HG03097 (cell line): ENCODE results near the gene PLEKHA6.

Experiments
- ATAC-seq: cut with Tn5 transposase; IDR thresholded peaks from one replicate; pipeline ENCODE4 v1.9.1; 2021; ENCODE audit not compliant: unreplicated experiment, low FRiP score

PLEKHA6 gene

DNA sequence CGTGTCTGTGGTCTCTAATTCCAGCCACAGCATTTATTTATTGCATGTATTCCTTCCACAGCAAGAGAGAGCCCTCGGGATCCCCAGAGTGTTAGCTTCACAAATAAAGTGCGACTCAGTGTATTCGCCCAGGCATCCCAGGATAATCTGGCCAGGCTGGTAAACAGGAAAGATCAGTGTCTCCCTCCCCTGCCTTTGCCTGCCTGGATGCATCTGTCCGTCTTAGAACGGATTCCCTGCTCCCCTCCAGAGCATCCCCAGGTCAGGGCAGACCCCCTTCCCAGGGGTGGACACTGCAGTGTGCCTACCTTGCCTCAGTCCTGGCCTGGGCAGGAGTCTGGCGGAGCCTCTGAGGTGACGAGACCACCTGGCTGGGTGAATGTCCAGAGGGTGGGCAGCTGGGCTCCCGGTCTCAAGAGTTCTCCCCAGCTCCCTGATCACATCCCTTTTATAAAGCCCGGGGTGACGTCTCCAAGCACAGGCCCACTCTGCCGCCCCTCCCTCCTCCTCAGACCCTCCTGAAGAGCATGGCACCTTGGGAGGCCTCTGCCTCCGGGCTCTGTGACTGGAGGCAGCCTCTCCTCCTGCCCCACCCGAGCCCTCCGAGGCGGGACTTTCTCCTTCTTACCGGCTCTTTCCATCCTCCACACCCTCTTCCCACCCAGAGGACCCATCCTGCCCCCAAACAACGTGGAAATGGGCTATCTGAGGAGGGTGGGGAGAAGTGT, 163.5 kb downstream of the PLEKHA6 start, which contains the start of gene KISS1:
KISS1 (minus strand) TSS at position 424 of the 728 bp plus-strand sequence. CDS start 3,615 bp downstream, outside the sequence.
- no peak for ATAC-seq

DNA sequence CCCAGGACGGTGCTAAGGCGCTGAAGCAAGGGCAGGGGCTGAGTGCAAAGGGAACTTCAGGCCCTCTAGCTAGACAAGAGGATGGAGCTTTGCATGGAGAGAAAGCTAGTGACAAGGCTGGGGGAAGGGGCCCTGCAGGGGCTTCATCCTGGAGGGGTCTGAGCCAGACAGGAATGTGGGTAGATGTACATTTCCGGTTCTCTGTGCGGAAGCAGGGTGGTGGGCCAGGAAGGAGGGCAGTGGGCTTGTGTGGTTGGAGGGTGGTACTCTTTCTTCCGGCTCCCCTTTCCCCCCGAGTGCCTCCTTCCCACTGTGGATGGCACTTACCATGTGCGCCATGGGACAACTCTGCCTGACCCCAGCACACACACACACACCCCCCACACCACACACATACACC, 165.0 kb downstream of the PLEKHA6 start:
- ATAC-seq: no peak

DNA sequence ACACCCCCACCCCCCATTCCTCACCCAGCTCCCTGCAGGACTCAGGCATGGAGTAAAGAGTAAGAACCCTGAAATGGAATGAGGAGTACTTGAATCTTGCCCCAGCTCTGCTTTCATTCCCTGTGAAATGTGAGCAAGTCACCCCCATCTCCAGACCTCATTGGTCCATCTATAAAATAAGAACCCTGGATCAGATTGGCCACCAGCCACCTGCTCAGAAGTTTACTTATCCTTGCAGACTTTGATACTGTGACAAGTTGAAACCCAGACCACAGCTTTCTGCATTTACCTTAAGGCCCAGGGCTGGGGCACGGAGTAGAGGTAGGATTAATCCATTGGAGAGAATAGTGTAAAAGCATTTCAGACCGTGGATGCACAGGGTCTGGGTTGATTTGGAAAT, 165.6 kb downstream of the PLEKHA6 start:
- ATAC-seq: no peak

DNA sequence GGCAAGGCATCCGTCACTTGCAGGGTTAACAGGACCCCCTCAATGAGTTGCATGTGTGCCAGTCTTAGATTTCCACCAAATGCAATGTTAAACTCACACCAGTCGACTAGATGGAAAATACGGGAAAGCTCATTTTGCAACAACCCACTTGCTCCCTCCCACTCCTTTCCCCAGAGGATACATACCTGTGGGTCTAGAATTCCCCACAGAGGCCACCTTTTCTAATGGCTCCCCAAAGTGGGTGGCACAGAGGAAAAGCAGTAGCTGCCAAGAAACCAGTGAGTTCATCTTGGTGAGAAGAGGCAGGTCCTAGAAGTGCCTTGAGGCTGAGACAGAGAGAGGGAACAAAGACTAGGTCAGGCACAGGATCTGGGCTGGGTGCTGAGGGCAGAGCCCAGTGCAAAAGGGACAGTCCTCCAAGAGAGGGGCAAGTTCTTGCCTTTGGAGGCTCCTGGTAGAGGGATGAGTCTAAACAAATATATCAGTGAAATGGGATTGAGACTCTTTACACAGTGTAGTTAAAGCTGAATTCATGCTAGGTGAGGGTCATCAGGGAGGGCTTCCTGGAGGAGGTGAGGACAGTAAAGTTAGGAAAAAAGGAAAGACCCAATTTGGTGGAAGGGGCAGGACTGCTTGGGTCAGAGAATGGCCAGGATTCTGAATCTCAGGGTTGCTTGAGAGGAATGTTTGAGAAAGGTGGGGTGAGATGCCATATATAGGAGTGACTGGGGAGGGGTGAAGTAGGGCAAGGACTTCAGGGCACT, 167.0 kb downstream of the PLEKHA6 start:
- no peak for ATAC-seq

DNA sequence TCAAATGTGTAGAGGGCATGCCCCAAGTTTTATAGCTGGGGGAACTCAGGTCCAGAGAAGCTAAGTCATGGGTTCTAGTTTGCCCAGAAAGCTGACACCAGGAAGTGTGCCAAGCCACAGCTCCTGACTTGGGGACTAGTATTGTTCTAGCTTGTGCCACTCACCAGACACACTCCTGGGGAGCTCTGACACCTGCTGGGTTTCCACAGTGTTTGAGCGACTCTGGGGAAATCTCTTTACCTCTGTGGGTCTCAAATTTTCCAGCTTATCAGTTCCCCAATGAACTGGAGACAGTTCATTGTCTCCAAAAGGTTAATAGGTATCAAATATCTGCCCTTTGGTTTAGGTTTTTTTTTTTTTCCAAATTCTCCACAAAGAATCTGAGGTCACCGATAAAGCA, 167.7 kb downstream of the PLEKHA6 start:
- ATAC-seq: no peak

DNA sequence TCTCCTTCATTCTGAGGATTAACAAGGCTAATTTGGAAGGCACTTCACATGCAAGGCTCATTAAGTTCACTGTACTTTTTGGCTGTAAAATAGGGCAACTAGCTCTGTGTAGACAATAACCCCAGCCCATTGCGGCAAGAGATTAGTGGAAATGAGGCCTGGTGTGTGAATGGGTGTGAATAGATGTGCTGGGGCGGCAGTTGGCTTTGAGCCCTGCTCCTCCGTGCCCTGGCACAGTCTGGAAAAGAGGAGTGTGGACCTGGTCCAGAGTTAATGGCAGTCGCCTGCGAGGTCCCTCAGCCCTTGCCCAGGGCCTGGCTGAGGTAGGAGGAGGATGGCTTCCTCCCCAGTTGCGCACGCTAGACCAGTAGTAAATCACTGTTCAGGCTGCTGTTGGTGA, 168.3 kb downstream of the PLEKHA6 start:
- ATAC-seq: no peak

DNA sequence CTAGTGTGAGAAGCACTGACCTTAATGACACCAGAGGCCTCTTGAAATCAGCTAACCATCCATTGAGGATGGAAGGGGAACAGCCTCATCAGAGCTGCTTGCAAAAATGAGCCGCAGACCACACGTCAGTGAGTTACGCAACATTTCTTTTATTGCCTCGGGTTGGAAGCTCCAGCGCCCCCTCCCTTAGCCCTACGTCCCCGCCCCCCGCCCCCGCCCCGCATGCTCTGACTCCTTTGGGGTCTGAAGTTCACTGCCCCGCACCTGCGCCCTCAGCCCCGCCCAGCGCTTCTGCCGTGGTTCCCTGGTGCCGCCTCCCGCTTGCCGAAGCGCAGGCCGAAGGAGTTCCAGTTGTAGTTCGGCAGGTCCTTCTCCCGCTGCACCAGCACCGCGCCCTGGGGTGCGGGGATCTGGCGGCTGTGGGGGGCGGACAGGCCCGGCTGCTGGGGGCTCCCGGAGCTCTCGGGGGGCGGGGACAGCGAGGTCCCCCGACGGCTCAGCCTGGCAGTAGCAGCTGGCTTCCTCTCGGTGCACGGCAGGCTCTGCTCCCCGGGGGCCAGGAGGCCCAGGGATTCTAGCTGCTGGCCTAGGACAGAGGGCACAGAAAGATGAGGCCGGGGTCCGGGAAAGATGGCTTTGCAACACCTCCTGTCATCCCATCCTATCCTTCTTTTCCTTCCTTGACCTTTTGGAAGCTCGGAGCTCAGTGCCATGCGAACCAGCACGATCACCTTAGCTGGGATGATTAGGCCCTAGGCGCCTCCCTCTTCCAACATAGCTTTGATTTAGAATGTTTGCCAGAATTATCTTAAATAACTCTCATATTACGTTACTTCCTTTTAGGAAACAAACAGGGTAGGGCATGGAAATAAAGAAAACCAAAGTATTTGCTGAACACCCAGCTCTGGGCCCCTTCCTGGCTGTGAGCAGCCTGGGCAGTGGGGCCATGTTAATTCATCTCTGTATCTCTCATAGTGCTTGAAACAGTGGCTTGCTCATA, 169.2 kb downstream of the PLEKHA6 start:
- ATAC-seq: no peak

DNA sequence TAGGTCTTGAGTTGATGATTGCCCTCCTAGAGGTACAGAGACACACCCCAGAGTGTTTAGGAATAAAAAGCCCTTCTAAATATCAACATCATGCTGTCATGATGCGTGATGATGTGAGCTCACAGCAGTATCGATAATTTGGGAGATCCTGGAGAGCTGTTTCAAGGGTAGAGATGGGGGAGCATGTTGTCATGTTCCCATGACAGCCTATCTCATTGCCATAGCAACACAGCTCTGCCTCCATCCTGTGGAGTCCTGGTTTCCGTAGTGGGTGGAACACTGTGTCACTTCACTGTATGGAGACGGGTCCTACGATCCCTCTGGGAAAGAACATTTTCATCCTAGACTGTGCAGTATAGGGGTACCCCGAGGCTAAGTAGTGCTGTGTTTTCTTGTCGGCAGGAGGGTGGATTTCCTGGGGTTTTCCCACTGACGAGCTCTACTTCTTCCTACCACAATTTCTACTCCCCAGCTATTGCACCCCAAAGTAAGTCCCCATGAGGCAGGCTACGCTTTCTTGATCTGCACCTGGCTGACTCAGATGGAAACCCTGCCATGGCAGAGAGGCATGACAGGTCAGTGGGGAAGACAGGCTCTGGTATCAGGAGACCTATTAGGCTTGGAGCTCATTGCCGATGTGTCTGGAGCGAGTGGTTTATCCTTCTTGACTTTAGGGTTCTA, 170.6 kb downstream of the PLEKHA6 start:
- no peak for ATAC-seq

DNA sequence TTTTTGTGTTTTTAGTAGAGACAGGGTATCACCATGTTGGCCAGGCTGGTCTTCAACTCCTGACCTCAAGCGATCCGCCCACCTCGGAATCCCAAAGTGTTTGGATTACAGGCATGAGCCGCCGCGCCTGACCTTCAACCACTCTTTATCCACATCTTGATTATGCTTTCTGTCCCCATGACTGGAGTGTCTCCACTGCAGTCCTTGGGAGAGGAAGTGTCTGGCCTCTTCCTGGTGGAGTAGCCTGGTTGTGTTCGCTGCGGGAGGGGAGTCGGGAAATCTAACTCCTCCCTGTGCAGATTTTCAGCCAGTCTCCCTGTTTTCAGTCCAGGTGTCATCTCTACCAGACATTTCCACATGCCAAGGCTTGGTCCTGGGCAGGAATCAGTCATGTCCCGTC, 173.1 kb downstream of the PLEKHA6 start:
- no peak for ATAC-seq

DNA sequence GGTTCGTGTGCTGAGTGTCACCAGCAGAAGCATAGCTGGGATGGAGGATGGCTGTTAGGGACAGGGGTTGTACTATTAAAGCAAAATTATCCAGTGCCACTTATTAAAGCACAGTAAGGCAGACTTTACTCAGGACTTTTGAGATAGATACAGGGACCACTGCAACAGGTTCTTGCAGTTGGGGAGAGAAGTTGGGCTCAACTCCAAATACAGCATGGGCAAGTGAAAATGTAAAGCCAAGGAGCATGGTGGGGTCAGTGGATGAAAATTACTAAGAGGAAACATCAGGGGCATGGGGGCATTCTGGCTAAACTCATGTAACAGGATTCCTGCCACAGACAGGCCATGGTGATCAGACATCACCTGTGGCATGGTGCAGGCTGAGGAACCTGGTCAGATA, 178.6 kb downstream of the PLEKHA6 start:
- ATAC-seq: no peak

DNA sequence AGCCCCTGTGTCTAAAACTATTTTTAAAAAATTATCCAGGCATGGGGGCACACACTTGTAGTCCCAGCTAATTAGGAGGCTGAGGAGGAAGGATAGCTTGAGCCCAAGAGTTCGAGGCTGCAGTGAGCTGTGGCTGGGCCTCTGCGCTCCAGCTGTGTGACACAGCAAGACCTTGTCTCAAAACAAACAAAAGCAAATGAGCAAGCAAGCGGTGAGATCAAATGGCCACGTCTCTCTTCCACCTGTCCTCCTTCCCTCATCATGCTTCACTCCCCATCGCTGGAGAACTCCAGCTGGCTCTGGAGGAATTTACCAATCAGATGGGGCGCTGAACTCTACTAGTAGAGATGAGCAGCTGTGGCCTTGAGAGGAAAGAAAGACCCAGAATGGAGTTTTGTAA, 179.6 kb downstream of the PLEKHA6 start:
- ATAC-seq: no peak

DNA sequence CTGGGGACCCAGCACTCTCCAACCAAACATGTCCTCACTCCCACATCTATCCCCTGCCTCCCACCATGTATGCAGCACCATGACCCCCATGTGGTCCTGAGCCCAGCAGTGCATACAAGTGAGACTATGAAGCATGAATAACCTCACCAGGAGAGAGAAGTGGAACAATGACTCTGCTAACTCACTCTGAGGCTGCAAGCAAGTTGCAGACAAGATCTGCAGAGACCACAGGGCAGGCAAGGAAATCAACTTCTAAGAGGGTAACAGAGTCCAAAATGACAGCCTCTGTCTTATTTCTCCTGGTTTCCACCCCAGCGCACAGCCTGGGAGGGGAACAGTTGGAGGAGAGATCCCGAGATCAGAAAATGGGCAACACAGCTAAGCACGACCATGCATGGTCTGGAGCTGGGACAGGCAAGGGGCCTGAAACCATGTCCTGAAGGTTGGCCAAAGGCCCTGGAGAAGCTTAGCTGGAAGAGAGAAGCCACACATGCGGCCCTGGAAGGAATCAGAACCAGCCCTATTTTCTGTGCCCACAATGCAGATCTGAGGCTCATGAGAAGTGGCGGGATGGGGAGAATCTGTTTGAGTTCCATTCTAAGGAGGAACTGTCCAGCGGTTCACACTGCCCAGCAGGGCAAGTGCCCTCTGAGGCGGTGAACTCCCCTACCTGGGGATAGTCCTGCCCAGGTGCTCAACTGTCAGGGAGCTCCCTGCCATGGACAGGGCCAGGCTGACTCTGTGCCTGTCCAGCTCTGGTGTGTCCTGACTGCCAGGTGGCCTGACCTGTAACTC, 181.0 kb downstream of the PLEKHA6 start:
- no peak for ATAC-seq

DNA sequence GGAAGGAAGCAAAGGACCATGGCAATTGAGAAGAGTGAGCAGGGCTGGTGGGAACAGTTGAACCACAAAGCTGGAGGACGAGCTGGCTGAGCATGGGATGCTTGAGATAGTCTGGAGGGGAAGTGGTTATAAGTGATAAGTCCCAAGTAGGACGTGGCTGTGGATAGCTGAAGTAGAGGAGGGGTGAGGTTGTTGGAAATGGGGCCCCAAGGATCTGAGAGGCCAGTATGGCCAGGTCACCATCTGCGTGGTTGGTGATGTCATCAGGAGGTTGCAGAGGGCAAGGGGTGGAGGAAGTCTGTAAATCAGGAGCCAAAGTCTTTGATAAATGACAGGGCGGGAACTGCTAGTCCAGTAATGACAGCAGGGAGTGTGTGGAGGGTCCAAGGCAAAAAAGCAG, 182.6 kb downstream of the PLEKHA6 start:
- ATAC-seq: no peak

DNA sequence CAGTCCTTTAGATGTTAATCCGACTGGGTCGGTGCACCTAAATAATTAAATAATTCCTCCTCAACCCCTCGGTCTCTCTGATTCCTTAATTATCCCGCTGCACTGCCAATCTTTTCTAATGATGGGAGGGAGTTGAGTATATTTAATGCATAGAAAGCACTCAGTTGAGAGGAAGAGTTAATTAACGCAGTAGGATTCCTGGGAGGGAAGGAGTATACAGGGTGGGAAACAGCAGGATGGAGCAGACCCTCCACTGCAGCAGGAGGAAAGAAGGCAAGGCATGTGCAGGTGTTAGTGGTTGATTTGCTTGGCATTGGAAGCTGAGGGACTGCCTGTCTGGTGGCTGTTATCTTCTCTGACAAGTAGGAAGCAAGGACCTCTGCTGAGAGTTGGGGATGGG, 183.7 kb downstream of the PLEKHA6 start:
- no peak for ATAC-seq

DNA sequence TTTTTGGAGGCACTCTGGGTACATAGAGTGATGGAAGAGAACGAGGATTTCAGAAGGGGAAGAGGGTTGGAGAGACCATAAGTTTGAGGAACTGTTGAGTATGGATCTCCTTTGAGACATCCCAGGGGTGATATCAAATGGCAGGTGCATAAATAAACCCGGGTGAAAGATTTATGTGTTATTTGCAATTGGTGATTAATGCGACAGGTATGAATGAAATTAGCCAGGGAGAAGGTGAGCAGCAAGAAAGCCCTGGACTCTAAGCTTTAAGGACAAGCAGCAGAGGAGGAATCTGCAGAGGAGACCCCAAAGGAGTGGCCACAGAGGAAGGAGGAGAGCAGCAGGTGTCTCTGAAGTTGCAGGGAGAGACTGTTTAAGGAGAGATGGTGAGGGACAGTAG, 184.8 kb downstream of the PLEKHA6 start:
- ATAC-seq: no peak

DNA sequence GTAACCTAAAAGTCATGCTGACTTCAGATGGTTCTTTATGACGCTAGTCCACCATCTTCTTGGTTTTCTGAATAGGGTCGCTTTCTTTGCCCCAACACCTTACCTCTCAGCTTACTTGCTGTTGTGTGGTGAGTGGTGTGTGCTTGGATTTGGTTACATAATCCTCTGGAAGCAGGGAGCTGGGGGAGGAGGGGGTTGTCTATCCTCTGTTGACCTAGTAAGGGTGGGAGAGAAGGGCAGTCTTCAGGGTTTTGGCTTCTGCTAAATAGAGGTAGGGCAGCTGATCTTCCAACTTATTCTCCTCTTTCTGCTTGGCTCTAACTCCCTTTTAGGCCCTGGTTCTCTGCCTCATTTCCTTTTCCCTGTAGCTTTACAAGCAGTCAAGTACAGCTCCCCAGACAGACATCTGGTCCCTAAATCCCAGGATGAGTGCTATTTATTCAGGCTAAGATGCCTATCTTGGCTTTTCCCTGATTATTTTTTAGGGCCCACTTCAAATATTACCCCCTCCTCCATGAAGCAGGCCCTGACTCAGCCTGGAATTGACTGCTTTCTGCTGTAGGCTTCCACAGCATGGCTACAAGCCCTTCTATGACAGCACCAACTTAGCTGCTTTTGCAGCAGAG, 187.2 kb downstream of the PLEKHA6 start:
- no peak for ATAC-seq

DNA sequence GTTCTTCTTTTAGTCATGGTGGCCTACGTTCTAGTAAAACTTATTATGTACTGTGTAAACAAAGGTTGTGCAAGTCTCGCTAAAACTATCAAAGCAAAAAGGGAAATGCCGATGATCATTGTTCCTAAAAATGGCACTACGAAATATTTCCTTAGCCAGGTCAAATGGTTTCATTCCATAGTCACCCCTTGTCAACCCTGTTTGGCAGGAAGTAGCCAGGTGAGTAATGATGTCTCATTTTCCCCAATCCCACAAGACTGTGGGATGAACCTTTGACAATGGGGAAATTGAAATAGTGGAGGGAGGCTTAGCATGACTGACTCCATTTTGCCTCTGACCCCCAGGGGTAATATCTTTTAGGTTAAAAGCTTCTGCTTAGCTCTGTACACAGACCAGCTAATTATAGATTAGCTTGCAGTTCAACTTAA, 188.0 kb downstream of the PLEKHA6 start:
- ATAC-seq: no peak

DNA sequence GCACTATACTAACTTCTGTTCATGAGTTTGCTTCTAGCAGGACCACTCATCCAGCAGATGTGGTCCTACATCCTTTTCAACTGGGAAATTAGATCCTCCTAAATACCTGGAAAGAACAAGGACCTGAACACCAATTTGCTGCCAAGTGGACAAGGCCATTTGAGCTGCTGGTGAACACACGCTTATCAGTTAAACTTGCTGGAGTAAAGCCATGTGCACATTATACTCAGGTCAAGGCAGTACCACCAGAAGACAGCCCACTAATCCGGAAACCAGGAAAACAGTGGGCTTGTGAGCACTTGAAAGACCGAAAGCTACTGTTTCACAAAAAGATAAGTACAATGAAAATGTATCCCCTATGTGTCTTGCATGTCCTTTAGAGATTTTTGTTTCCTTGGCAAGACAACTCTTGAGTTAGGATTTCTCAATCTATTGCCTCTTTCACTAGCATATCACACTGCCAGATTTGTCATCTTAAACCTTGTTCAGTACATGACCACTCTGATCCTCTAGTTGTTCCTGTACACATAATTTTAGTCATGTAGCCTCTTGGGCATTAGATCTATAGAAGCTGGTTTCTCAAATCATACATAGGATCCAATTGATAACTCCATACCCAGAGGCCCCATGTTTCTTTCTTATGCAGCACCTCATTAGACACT, 189.1 kb downstream of the PLEKHA6 start:
- ATAC-seq: no peak

DNA sequence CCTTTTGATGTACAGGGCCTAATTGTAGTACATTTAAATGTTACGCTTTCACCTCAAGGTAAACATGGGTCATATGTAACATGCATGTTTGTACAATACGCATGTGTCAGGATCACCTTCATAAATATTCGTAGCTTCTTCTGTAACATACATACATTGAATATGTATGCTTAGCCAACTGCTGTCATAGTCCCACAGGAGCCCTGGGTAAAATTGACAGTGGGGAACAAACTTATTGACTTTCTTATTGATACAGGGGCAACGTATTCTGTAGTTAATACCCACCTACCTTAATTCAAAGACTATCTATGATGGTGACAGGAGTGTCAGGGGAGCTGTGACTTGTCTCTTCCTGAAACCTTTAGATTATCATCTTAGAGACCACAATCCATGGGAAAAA, 189.9 kb downstream of the PLEKHA6 start:
- ATAC-seq: no peak
